ENCODE measurements around the gene CLDN8.

The CLDN8 gene

GRCh38 chr21:30200000-30200399, 15.9 kb downstream of the CLDN8 start:
- DNase-seq (ENCODE audit: low spot score): no peak

GRCh38 chr21:30194701-30195299, 21.1 kb downstream of the CLDN8 start:
- DNase-seq (ENCODE audit: low spot score): peak; percentile 37

- DNase-seq (ENCODE audit: low spot score): no peak
Observed at GRCh38 chr21:30193201-30193600, 22.7 kb downstream of the CLDN8 start.

GRCh38 chr21:30190554-30190953, 25.3 kb downstream of the CLDN8 start:
- DNase-seq (ENCODE audit: low spot score): no peak

DNA sequence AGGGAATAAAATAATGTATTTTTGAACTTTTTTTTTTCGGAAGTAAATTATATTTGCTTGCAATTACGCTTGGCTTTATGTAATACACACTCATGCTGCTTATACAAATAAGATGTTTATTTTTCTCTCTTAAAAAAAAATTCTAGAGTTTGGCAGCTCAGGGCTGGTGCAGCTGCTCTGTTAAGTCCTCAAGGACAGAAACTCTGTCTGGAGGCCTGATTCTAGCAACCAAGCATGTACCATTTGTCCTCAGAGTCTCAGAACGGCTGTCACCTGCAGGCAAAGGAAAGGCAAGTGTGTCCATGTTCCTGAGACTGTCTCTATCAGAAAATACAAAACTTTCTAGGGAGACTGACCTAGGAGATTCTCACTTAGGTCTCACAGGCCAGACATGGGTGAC, 26.1 kb downstream of the CLDN8 start:
- no peak for DNase-seq (ENCODE audit: low spot score)

- no peak for DNase-seq (ENCODE audit: low spot score)
Observed at GRCh38 chr21:30186242-30186641, 29.7 kb downstream of the CLDN8 start.

GRCh38 chr21:30168086-30168485, 47.8 kb downstream of the CLDN8 start:
- DNase-seq (ENCODE audit: low spot score): no peak

DNA sequence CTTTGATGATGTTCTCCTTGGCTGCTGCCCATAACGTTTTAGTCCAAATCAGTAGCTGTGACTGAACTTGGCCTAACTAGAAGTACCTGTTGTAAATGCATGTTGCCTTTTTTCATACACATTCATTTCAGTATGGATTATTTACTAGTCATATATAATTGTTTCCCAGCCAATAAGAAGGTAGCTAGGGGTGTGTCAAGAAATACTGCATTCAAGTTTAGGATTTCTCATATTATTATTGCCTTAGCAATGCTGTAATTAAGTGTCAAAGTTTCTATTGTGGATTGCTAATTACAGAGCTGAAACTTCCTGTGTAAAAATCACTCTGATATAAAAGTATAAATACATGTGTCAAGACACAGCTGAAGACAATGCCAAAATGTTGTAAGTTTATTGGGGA, 49.2 kb downstream of the CLDN8 start, which contains the start of gene CLDN17:
Gene CLDN17, minus strand, starts transcription at position 101 of the 400 bp plus-strand sequence. CDS start 188 bp downstream, outside the sequence.
- DNase-seq (ENCODE audit: low spot score): no peak

- DNase-seq (ENCODE audit: low spot score): no peak
Observed at GRCh38 chr21:30166171-30166570, 49.7 kb downstream of the CLDN8 start.

DNA sequence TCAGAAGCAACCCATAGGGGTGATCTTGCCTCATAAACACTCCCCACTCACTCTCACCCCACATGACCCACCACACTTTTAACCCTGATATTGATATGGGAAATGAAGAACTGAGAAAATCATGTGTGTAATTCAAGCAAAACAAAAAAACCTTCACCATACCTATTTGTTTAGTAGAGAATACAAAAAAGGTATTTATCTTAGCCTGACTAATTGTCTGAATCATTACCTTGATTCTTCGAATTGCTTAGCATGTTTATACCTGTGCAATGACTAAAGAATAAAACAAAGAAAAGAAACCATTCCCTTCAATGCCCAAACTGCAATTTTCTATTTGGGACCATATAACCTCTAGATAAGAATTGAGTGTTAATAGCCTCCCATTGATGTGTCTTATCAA, 51.1 kb downstream of the CLDN8 start:
- DNase-seq (ENCODE audit: low spot score): no peak

All from LoVo (cell line).